ENCODE results near the gene CRABP2.
A peak's percentile ranks its signal among the peaks of the same experiment; 100 is the strongest.

The CRABP2 gene

DNA sequence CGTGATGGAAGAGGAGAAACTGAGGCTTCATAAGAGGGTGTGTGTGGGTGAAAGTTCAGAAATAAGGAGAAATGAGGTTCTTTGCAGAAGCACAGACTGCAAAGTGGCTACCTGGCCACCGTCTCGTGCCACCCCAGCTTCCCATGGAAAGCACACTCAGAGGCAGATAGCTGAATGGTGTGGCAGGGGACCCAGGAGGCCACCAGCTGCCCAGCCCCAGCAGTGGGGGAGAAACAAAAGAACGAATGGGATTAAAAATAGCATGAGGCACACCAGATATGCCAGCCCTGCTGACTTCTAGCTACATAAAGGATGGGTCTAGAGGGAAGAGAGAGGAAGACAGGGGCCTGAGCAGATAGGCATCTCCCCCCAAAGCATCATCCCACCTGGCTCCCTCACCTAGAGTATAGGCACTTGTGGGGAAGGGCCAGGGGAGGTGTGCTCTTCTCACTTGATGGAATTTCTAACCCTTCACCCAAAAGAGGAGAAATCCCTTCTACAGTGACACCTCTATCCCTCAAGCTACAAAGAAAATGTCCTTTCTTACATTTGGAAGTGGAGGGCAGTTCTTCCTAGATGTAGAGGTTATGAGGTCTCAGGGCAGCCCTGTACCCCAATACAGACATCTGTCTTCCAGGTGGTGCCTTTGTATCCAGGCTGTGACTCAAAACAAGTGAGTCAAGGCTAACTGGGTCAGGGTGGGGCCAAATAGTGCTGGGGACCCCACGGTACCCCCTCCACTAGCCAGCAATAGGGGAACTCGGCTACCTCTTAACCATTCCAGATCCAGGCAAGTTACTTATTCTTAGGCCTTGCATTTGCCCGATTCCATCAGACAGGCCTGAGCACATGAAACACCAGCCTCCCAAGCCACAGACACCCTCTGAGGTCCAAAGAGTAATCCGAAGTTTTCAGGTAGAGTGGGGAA lies 42.6 kb upstream of the CRABP2 start:
- Histone ChIP-seq H3K27ac (ENCODE audit: insufficient read depth, low read depth, low read length, poor library complexity, severe bottlenecking) (peak overlapping the region; percentile 100), H3K4me3 (ENCODE audit: insufficient read depth, low read depth, low read length) (peak overlapping the region; percentile 55), H3K36me3 (ENCODE audit: control insufficient read depth, insufficient read depth, low read length) (peaks cover 12% of the 10 kb centered on the region), H3K9me3 (ENCODE audit: control insufficient read depth, low read length) (no peaks in the 10 kb centered on the region), H3K4me1 (ENCODE audit: control insufficient read depth, insufficient read depth, low read length) (peaks cover 47% of the 10 kb centered on the region), H3K27me3 (ENCODE audit: control insufficient read depth, insufficient read depth, low read length, poor library complexity, severe bottlenecking) (no peaks in the 10 kb centered on the region)
- WGBS, 2 experiments = 42 to 46% methylated on average over 8 of the region's 8 CpGs

DNA sequence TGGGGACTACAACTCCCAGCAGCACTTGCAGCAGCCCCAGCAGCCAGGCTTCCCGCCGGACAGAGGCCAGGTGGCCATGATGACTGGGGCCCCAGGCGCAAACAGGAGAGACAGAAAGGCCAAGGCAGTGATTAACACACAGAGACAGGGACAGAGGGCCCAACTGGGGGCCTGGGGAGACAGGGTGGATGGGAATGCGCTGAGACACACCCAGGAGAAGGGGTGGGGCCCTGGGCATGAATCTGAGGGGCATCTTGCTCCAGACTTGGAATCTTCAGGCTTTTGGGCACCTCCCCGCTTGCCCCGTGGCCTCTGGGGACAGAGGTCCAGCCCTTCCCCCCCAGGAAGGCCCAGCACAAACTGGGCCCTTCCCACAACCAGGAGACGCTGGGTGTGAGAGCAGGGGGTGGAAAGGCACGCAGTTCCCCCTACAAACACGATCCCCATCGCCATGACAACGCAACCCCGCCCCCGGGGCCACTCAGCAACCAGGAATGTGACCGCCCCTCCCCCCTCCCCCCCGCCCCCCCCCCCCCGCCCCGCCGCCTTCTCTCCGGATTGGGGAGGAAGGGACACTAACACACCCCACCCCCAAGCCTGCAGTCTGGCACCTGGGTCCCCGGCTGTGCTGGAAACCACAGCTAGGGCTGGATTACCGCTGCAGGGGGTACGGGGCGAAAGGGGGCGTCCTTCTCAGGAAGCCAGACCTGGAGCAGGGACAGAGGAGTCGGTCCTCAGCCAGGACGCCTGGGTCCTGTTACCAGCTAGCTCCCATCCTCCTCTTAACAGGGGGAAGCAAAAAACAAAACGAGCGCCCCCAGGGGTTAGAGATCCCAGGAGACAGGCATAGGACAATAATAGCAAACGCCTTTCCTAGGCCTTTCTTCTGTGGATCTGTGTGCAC lies 41.6 kb upstream of the CRABP2 start:
- H3K36me3 ChIP-seq (ENCODE audit: control insufficient read depth, insufficient read depth, low read length) = peaks cover 18% of the 10 kb centered on the region
- peak overlapping the region; percentile 100 for H3K27ac ChIP-seq (ENCODE audit: insufficient read depth, low read depth, low read length, poor library complexity, severe bottlenecking)
- no peaks in the 10 kb centered on the region for H3K9me3 ChIP-seq (ENCODE audit: control insufficient read depth, low read length)
- peaks cover 46% of the 10 kb centered on the region for H3K4me1 ChIP-seq (ENCODE audit: control insufficient read depth, insufficient read depth, low read length)
- WGBS, 2 experiments = 0% methylated on average over 18 of the region's 29 CpGs
- H3K4me3 ChIP-seq (ENCODE audit: insufficient read depth, low read depth, low read length) = peak overlapping the region; percentile 55
- no peaks in the 10 kb centered on the region for H3K27me3 ChIP-seq (ENCODE audit: control insufficient read depth, insufficient read depth, low read length, poor library complexity, severe bottlenecking)

DNA sequence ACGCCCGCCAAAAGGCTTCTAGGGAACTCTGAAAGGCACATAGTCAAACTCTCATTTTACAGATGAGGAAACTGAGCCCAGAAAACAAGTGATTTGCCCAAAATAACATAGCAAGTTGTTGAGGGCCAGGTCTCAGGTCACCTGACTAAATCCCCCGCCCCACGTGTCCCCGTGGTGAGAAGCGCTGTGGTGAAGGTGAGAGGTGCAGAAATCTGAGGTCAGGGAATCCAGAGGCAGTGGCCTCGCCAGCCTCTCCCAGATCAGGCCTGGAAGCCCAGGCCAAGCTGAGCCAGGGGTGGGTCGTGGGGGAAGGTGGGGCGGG lies 41.0 kb upstream of the CRABP2 start:
- WGBS, 2 experiments = 30% methylated on average over 9 of the region's 9 CpGs
- Histone ChIP-seq H3K36me3 (ENCODE audit: control insufficient read depth, insufficient read depth, low read length) (peaks cover 18% of the 10 kb centered on the region), H3K27me3 (ENCODE audit: control insufficient read depth, insufficient read depth, low read length, poor library complexity, severe bottlenecking) (no peaks in the 10 kb centered on the region), H3K4me3 (ENCODE audit: insufficient read depth, low read depth, low read length) (peak overlapping the region; percentile 55), H3K9me3 (ENCODE audit: control insufficient read depth, low read length) (no peaks in the 10 kb centered on the region), H3K4me1 (ENCODE audit: control insufficient read depth, insufficient read depth, low read length) (peaks cover 52% of the 10 kb centered on the region), H3K27ac (ENCODE audit: insufficient read depth, low read depth, low read length, poor library complexity, severe bottlenecking) (peak overlapping the region; percentile 100)

DNA sequence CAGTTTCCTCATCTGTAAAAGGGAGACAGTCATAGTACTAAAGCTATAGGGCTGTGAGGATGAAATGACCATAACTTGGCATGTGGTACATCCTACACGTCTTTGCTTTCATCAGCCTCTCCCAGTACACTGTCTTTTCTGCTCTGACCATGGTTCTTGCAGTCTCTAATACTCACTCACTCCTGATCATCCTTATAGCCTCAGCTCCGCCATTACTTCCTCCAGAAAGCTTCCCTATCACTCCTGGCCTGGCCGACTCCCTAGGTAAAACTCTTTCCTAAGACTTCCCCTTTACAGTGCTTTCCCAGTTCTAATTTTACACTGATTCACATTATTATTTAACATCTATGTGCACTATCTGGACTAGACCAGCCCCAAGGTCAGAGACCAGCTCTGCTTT lies 40.5 kb upstream of the CRABP2 start:
- Histone ChIP-seq H3K4me3 (ENCODE audit: insufficient read depth, low read depth, low read length) (peak overlapping the region; percentile 55), H3K36me3 (ENCODE audit: control insufficient read depth, insufficient read depth, low read length) (peaks cover 18% of the 10 kb centered on the region), H3K9me3 (ENCODE audit: control insufficient read depth, low read length) (no peaks in the 10 kb centered on the region), H3K27ac (ENCODE audit: insufficient read depth, low read depth, low read length, poor library complexity, severe bottlenecking) (no peak overlapping the region), H3K4me1 (ENCODE audit: control insufficient read depth, insufficient read depth, low read length) (peaks cover 54% of the 10 kb centered on the region), H3K27me3 (ENCODE audit: control insufficient read depth, insufficient read depth, low read length, poor library complexity, severe bottlenecking) (no peaks in the 10 kb centered on the region)
- 90% methylated on average over 3 of the region's 3 CpGs for WGBS, 2 experiments

DNA sequence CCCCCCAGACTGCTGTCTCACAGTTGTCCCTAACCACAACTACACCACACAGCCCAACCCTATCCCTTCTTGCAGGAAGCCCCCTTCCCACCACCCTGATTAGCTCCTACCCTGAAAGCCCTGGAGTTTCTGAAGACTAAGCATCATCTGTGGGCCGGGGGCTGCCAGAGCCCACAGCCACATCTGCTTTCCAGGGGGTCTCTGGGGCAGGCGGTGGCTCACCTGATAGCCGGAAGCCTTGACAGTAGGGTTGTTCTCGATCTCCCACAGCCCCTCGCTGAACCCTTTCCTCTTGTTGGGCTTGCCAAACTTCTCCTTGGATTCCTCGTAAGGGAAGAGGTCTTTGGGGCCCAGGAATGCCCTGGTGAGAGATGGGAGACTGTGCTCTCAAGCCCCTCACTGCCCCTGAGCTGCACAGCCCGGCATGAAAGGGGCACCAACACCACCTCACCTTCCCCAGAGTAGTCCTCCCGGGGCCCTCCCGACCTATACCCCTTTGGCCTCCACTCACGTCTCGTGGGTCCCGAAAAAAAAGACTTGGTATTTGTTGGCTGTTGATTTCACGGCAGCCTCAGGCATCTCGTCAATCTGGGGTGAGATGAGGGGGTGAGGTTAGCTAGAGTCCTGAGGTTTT lies 39.5 kb upstream of the CRABP2 start:
- 93 to 95% methylated on average over 14 of the region's 14 CpGs for WGBS, 2 experiments
- H3K27me3 ChIP-seq (ENCODE audit: control insufficient read depth, insufficient read depth, low read length, poor library complexity, severe bottlenecking) = no peaks in the 10 kb centered on the region
- peaks cover 18% of the 10 kb centered on the region for H3K36me3 ChIP-seq (ENCODE audit: control insufficient read depth, insufficient read depth, low read length)
- H3K27ac ChIP-seq (ENCODE audit: insufficient read depth, low read depth, low read length, poor library complexity, severe bottlenecking) = no peak overlapping the region
- peaks cover 51% of the 10 kb centered on the region for H3K4me1 ChIP-seq (ENCODE audit: control insufficient read depth, insufficient read depth, low read length)
- H3K4me3 ChIP-seq (ENCODE audit: insufficient read depth, low read depth, low read length) = no peak overlapping the region
- no peaks in the 10 kb centered on the region for H3K9me3 ChIP-seq (ENCODE audit: control insufficient read depth, low read length)

DNA sequence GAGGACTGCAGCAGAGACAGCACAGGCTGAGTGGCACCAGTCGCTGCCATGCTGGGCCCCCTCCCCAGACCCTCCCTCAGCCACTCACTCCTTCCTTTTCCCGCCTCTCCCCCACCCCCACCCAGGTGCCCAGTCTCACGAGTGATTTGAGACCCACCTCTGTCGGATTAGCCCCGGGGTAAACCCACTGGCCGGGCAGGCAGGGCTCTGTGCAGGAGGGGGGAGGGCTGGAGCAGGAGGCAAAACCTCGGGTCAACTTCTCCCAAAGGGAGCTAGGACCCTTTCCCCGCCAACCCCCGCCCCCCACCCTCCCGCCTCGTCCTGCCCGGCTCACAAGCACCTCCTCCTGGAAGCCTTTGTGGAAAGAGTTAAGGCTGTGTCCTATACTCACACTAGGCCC lies 39.0 kb upstream of the CRABP2 start:
- H3K4me1 ChIP-seq (ENCODE audit: control insufficient read depth, insufficient read depth, low read length) = peaks cover 45% of the 10 kb centered on the region
- no peaks in the 10 kb centered on the region for H3K9me3 ChIP-seq (ENCODE audit: control insufficient read depth, low read length)
- H3K27me3 ChIP-seq (ENCODE audit: control insufficient read depth, insufficient read depth, low read length, poor library complexity, severe bottlenecking) = no peaks in the 10 kb centered on the region
- H3K4me3 ChIP-seq (ENCODE audit: insufficient read depth, low read depth, low read length) = no peak overlapping the region
- peaks cover 18% of the 10 kb centered on the region for H3K36me3 ChIP-seq (ENCODE audit: control insufficient read depth, insufficient read depth, low read length)
- WGBS, 2 experiments = 82 to 93% methylated on average over 7 to 12 of the region's 12 CpGs
- H3K27ac ChIP-seq (ENCODE audit: insufficient read depth, low read depth, low read length, poor library complexity, severe bottlenecking) = no peak overlapping the region

DNA sequence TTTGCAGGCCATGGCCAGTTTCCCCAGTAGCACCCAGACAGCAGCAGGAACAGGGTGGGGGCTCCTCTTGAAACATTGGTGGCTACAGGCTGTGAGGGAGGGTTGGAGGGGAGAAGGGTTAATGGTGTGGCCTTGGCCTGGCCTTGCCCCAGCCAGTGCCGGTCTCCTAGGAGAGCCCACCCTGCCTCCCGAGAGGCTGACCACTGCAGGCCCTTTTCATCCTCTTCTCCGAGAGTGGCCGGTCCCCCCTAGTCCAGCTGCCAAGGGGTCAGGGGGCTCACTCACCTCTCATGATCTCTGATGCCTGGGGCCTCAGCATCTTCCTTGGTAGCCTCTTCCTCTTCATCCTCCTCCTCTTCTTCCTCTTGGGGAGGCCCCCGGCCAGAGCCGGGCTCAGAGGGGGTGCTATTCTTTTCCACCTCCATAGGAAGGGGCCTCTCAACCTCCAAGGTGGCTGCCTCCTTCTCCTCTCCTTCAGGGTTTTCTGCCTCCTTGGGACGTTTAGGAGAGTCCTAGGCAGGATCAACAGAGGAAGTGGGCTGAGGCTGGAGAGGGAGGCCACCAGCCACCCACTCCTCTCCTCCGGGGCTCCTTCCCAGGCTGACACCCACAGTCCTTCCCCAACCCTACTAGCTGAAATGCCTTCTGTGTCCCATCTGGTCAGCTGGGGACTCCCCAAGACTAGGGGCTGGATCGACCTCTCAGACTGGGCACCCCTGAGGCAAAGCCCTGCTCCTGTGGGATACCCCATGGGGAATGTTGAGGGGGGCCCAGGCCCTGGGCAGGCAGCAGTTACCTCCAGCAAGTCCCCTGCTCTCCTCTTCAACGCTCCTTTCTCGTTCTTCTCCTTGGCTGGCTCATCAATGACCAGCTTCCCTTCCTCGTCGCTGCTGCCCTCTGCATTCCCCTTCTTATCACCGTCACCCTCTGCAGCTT lies 38.3 kb upstream of the CRABP2 start:
- Histone ChIP-seq H3K27ac (ENCODE audit: insufficient read depth, low read depth, low read length, poor library complexity, severe bottlenecking) (no peak overlapping the region), H3K4me1 (ENCODE audit: control insufficient read depth, insufficient read depth, low read length) (peaks cover 38% of the 10 kb centered on the region), H3K4me3 (ENCODE audit: insufficient read depth, low read depth, low read length) (no peak overlapping the region), H3K36me3 (ENCODE audit: control insufficient read depth, insufficient read depth, low read length) (peaks cover 18% of the 10 kb centered on the region), H3K27me3 (ENCODE audit: control insufficient read depth, insufficient read depth, low read length, poor library complexity, severe bottlenecking) (no peaks in the 10 kb centered on the region), H3K9me3 (ENCODE audit: control insufficient read depth, low read length) (no peaks in the 10 kb centered on the region)
- WGBS, 2 experiments = 95 to 96% methylated on average over 14 of the region's 14 CpGs

DNA sequence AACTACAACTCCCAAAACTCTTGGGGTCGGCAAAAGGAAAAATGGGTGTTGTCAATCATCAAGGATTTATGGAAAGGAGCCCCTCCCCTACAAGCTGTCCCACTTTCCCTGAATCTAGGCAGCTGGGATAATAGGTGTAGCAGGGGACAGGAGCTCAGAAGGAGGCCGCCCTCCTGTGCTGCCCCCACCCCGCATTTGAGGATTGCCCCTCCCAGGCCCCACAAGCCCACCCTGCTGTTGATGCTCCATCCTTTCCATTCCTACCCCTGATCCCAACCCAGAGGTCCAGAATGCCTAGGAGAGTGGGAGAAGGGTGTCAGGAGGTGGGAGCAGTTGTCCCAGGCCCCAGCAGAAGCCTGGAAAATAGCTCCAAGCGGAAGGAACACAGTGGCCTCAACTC lies 37.4 kb upstream of the CRABP2 start:
- Histone ChIP-seq H3K4me1 (ENCODE audit: control insufficient read depth, insufficient read depth, low read length) (peaks cover 30% of the 10 kb centered on the region), H3K4me3 (ENCODE audit: insufficient read depth, low read depth, low read length) (no peak overlapping the region), H3K36me3 (ENCODE audit: control insufficient read depth, insufficient read depth, low read length) (peaks cover 18% of the 10 kb centered on the region), H3K27me3 (ENCODE audit: control insufficient read depth, insufficient read depth, low read length, poor library complexity, severe bottlenecking) (no peaks in the 10 kb centered on the region), H3K9me3 (ENCODE audit: control insufficient read depth, low read length) (no peaks in the 10 kb centered on the region), H3K27ac (ENCODE audit: insufficient read depth, low read depth, low read length, poor library complexity, severe bottlenecking) (peak overlapping the region; percentile 8)
- WGBS, 2 experiments = 91 to 97% methylated on average over 4 of the region's 4 CpGs

DNA sequence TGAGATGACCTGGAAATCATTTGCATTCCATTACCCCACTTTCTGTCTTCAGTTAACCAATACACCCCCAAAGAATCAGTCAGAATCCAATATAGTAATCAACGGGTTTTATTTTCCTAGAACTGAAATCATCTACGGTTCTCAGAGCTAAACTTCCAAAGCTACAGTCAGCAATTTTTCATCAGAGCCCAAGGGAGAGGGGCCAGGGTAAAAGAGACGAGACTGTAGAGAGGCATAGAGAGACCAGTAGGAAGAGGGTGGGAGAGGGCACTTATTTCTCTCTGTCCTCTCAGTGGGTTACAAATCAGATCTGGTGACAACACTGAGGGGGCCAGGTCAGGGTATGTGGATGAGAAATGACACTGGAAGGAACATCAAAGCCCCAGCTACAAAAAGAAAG lies 36.6 kb upstream of the CRABP2 start:
- no peaks in the 10 kb centered on the region for H3K9me3 ChIP-seq (ENCODE audit: control insufficient read depth, low read length)
- H3K36me3 ChIP-seq (ENCODE audit: control insufficient read depth, insufficient read depth, low read length) = peaks cover 18% of the 10 kb centered on the region
- peak overlapping the region; percentile 63 for H3K27ac ChIP-seq (ENCODE audit: insufficient read depth, low read depth, low read length, poor library complexity, severe bottlenecking)
- 94 to 99% methylated on average over 3 of the region's 3 CpGs for WGBS, 2 experiments
- peaks cover 24% of the 10 kb centered on the region for H3K4me1 ChIP-seq (ENCODE audit: control insufficient read depth, insufficient read depth, low read length)
- H3K4me3 ChIP-seq (ENCODE audit: insufficient read depth, low read depth, low read length) = no peak overlapping the region
- no peaks in the 10 kb centered on the region for H3K27me3 ChIP-seq (ENCODE audit: control insufficient read depth, insufficient read depth, low read length, poor library complexity, severe bottlenecking)
